ENCODE data around the gene SORT1.
"Not testable (repeated sequence)": the region's sequence is repeated elsewhere in the genome, so short reads cannot be mapped to it uniquely, and the experiment has no call there.

The SORT1 gene

GRCh38 chr1:109397581-109398342 is at the start of gene SORT1:
SORT1 (minus strand) TSS chr1:109397918; CDS start chr1:109397892, 26 bp downstream.
- DNase-seq: peak; percentile 71 to 98 (median 94)

DNA sequence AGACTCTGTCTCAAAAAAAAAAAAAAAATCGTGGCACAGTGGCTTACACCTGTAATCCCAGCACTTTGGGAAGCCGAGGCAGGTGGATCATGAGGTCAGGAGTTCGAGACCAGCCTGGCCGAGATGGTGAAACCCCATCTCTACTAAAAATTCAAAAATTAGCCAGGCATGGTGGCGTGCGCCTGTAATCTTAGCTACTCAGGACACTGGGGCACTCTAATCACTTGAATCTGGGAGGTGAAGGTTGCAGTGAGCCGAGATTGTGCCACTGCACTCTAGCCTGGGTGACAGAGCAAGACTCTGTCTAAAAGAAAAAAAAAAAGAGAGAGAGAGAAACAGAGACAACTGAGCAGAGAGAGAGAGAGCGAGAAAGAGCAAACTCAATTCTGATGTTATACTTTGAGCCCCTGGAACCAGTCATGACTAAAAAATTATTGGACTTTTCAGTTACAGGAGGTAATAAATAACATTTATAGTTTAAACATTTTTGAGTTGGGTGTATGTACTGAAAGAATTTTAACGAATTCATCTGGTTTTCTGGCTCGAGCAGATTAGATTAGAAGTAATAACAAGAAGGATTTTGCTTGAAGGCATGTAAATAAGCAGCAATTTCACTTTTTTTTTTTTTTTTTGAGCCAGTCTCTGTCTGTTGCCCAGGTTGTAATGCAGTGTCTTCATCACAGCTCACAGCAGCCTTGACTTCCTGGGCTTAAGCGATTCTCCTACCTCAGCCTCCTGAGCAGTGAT is 48.4 kb upstream of the SORT1 start:
- DNase-seq: not testable (repeated sequence)

- no peak for DNase-seq
Observed at GRCh38 chr1:109444346-109444745, 46.6 kb upstream of the SORT1 start.

DNA sequence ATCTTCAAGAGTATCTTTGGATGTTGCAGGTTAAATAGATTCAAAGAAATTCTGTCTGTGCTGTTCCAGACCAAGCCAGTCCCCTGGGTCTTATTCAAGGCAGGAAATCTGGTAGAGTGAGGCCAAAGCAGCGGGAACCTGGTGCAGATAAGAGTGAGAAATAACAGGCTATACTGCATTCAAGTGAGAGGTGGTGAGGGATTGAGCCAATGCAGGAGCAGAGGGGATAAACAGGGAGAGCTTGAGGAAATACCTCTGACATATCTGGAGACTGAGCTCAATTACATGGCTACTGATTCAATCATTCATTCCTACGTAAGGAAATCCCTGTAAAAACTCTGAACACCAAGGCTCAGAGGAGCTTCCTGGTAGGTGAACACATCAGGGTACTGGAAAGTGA is 45.8 kb upstream of the SORT1 start:
- no peak for DNase-seq

DNA sequence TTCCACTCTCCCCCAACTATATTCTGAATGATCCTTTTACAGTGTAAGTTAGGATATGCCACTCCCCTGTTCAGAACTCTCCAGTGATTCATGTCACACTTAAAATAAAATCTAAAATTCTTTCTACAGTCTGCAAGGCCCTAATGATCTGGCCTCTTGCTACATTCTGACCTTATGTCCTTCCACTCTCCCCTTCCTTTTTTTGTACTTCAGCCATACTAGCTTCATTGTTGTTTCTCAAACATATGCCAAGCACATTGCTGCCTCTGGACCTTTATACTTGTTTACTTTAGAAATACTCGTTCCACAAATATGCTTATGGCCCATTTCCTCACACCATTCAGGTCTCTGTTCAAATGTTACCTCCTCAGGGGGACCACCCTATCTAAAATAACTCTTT is 43.4 kb upstream of the SORT1 start:
- no peak for DNase-seq

GRCh38 chr1:109438798-109439297 is 41.1 kb upstream of the SORT1 start:
- DNase-seq: no peak

DNA sequence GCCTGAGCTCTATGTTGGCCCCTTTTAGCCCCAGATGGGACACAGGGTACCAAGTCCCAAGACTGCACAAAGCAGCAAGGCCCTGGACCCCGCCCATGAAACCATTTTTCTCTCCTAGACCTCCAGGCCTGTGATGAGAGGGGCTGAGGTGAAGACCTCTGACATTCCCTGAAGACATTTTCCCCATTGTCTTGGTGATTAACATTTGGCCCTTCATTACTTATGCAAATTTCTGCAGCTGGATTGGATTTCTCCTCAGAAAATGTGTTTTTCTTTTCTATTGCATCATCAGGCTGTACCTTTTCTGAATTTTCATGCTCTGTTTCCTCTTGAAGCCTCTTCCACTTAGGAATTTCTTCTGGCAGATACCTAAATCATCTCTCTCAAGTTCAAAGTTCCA is 36.8 kb upstream of the SORT1 start:
- no peak for DNase-seq

- DNase-seq: no peak
Observed at GRCh38 chr1:109433322-109433721, 35.6 kb upstream of the SORT1 start.

DNA sequence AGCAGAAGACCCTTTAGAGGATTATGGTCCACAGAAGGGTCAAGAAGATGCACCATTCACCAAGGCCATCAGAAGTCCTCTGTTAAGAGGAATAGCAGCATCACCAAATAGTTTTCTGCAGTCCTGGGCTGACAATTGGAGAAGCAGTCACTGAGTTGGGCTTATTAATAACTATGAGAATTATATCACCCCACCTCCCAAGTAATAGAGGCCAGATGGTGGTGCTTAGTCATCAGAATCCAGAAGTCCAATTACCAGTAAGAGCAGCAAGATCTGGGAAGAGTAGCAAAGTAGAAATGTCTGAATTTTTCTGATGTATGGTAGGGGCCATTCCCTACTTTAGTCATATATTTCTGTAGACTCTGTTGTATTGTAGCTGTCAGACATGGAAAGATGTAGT is 34.6 kb upstream of the SORT1 start:
- DNase-seq: no peak

GRCh38 chr1:109427171-109427467 is 29.4 kb upstream of the SORT1 start:
- DNase-seq: no peak

DNA sequence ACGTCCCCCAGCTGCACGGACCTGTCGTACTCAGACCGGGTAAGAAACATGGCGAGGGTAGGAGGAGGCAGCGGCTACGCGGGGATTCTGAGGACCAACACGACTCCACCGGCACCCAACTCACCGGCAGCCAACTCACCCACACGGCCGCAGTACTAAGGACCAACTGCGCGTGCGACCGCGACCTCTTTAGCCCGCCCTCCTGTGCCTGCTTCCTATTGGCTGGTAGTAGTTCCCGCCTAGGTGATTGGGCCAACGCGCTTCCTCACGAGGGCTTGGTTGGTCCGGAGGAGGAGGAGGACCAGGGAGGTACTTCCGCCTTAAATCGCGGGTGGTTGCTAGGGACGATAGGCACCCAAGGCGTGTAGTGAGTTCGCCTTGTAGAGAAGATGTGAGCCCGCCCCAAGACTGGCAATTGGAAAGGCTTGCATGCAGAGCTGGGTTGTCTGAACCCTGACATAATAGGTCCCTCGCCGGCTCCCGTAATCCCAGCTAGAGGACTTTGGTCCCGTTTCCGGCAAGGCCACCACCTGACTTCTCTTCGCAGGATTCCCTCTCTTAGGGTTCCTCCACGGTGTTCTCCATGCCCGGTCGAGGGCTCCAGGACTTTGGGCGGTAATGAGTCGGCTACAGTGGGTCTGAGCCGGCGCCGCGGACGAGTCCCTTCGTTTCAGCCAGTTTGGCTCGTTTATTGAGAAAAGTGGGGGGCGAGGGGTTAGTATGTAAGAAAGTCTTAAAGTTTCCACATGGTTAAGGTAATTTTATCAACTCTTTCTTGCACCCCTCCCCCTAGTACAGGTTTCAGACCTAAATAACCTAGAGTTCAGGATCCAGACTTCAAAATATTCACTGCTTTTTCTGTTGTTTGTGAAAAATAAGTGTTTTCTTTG is 28.8 kb upstream of the SORT1 start, which contains the start of gene PSMA5:
Gene PSMA5, minus strand, starts transcription at position 168 of the 890 bp plus-strand sequence. Its CDS starts 118 bp downstream, at position 50.
- DNase-seq: peak; percentile 79 to 99 (median 97)

GRCh38 chr1:109425391-109426280 is 27.9 kb upstream of the SORT1 start:
- peak in 6 of 58 donors; percentile 31 to 69 (median 51) for DNase-seq

DNA sequence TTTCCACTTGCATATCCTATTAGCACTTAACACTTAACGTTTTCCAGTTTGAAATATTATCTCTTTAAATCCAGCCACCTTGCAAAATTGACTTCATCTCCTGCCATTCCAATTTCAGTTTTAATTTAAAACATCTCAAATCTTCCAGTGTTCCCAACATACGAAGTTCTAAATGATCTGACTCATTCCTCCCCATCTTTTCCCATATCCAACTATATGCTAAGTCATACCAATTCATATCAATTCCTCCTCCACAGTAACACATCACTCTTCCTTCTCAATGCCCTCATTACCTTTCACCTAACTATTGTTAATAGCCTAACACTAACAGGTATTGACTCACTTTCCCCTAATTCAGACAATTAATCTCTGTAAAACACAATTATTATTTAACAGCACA is 25.8 kb upstream of the SORT1 start:
- no peak for DNase-seq

GRCh38 chr1:109412551-109412950 is 14.8 kb upstream of the SORT1 start:
- DNase-seq: no peak

GRCh38 chr1:109404838-109405237 is 7.1 kb upstream of the SORT1 start:
- no peak for DNase-seq

DNA sequence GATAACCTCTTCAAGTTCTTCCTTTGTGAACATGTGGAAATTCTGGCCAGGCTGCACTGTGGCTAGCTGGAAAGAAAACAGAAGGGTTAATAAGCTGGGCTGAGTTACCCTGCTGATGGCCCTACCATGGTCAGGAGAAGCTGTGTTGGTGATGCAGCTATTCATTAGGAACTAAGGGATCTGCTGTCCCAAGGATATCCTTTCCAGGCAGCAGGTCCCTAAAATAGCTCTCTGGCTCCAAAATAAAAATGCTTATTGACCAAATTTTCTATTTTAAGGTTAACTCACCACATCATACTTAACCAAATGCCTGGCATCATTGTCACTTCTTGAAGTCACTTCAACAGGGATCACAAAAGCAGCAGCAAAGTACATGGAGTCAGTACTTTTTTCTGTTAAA is 4.3 kb upstream of the SORT1 start:
- DNase-seq: no peak

DNA sequence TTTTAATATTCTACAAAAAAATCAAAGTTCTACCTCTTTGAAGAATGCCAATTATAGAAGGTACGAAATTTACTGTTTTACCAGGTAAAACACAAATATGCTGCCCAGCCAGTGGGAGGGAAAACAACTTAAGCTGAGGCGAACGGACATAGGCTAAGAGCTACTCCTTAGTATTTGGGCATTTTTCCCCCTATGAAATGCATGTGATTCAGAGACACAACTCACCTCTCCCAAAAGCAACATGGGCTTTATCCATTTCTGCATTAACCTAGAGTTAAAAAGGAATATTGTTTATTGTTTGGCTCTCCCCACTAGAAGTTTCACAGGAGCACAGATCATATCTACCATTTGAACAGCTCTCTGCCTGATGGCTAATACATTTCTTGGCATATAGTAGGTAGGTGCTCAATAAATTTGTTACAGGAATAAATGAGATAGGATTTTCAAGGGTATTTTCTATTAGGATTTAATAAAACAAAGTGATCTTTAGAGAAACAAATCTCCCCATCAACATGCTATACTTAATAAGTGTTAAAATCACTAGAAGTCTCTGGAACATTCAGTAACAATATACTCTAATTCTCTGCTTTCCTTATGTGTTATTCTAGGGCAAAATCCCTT is 2.4 kb upstream of the SORT1 start:
- DNase-seq: no peak

DNA sequence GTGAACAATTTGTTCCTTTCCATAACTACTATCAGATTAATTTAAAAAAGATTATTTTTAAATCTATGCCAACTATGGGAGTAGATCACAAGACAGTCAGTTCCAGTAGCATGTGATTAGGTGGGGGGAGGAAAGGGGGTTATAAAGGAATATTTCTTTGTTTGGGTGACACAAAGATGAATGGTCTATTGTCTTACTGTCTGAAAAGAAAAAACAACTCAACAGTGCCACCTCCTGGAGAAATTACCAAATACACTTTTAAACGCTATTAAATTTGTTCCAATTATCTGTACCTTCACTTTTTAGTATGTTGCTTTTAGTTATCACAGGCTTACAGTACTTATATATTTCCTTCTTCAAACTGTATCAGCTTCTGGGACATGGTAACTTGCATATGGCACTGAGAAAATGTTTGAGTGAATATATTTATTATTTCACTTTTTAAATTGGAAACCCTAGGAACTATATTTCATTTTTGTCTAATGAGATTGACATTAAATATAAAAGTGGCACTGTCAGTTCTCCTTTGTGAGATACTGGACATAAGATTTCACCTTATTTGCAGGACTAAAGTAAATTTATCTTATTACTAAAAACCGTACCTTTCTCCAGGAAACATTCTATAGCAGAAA is 1.7 kb upstream of the SORT1 start:
- peak in 5 of 58 donors; percentile 24 to 82 (median 45) for DNase-seq
